Erythroblast (primary cell): ENCODE measurements around the gene EID2.

Experiments used
- GATA1 ChIP-seq: IDR thresholded peaks from 2 replicates; pipeline ENCODE4 v1.6.1; 2011; ENCODE audit warnings: low read depth, mild to moderate bottlenecking, control low read depth, low read length, moderate library complexity
- POLR2A ChIP-seq: IDR thresholded peaks from 2 replicates; pipeline ENCODE4 v1.6.1; 2011; ENCODE audit warnings: mild to moderate bottlenecking, low read length

GRCh38 chr19:39509233-39509632 is 30.7 kb downstream of the EID2 start:
- TF ChIP-seq POLR2A, result no peak
- no peak for TF ChIP-seq GATA1
